Astrocyte of the cerebellum (primary cell): ENCODE measurements around the gene NELL2.

Source experiments
- DNase-seq: peaks from one replicate; pipeline ENCODE4 v3.0.0-alpha.2; 2011; ENCODE audit warnings: low read depth
- H3K4me3 ChIP-seq: 2 replicates; pipeline ENCODE4 v1.5.1; 2011; ENCODE audit warnings: mild to moderate bottlenecking, low read depth, low read length, moderate library complexity
- in situ Hi-C: cut with HindIII; loops from 2 replicates; pipeline ENCODE4 v1.10.0; 2017; ENCODE audit warnings: low sequenced_read_pairs
- TF ChIP-seq, protein P1 (sequence below): IDR thresholded peaks from 2 replicates; pipeline ENCODE4 v1.5.1; 2012; ENCODE audit warnings: low read length, low read depth, moderate library complexity, mild to moderate bottlenecking; ENCODE audit errors: missing control alignments

NELL2 gene

GRCh38 chr12:44851586-44851985 lies 24.5 kb downstream of the NELL2 start:
- TF ChIP-seq, protein P1, sequence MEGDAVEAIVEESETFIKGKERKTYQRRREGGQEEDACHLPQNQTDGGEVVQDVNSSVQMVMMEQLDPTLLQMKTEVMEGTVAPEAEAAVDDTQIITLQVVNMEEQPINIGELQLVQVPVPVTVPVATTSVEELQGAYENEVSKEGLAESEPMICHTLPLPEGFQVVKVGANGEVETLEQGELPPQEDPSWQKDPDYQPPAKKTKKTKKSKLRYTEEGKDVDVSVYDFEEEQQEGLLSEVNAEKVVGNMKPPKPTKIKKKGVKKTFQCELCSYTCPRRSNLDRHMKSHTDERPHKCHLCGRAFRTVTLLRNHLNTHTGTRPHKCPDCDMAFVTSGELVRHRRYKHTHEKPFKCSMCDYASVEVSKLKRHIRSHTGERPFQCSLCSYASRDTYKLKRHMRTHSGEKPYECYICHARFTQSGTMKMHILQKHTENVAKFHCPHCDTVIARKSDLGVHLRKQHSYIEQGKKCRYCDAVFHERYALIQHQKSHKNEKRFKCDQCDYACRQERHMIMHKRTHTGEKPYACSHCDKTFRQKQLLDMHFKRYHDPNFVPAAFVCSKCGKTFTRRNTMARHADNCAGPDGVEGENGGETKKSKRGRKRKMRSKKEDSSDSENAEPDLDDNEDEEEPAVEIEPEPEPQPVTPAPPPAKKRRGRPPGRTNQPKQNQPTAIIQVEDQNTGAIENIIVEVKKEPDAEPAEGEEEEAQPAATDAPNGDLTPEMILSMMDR = no peak
- DNase-seq = no peak
- H3K4me3 ChIP-seq = no peak overlapping the region
- in situ Hi-C loops = no loop called here

DNA sequence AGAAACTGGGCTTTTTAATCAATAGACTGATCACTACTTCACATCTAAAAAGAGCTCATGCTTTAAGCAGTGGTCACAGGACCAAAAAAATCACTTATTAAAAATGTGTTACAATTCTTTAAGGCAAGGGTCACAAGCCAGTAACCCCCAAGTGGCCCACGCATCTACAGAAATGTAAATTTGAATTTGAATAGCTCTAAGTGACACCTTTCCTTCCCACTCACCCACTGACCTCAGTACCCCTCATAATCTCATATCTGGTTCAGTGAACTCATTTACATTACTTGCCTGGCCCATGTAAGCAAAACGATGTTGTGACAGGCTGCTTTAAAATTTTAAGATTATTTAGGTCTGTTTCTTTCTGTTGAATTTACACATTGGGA lies 27.4 kb downstream of the NELL2 start:
- DNase-seq = no peak
- in situ Hi-C loops = no loop called here
- H3K4me3 ChIP-seq = no peak overlapping the region
- TF ChIP-seq, protein P1 = no peak

- TF ChIP-seq, protein P1 = no peak
- no peak for DNase-seq
- H3K4me3 ChIP-seq = no peak overlapping the region
- in situ Hi-C loops = no loop called here
These were observed 28.0 kb downstream of the NELL2 start for GRCh38 chr12:44847888-44848702.

DNA sequence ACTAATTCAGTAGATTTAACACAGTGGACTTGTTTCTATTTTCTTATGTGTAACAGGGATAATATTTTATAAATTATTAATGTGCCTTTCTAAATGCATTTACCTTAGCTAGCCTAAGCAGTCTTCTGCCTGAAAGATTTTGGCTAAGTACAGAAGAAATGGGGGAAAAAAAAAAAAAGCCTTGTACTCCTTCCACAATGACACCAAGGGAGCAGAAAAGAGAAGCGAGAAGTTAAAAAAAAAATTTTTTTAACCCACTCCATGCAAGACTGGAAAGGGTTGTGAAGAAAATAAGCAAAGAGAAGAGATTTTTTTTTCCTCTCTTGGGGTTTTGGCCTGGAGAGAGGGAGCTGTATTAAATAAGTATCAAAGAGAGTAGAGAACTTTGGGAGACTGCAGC lies 28.7 kb downstream of the NELL2 start:
- in situ Hi-C loops = no loop called here
- H3K4me3 ChIP-seq = no peak overlapping the region
- TF ChIP-seq, protein P1 = no peak
- no peak for DNase-seq

DNA sequence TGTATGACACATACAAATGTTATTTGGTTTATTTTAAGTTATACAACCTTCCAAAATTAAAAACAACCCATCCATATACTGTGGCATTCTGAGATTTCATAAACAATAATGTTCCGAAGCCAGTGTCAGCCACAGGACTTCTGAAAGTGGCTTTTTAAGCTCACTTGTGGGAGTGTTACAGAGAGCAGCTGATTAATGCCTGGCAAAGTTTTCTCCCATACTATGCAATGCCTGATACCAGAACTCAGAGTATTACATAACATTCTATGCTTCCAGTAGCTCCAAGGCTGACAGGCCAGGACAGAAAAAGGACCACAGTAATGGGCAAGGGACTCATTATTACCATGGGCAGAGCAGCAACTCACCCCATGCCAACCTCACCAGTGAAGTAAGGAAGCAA lies 29.3 kb downstream of the NELL2 start:
- TF ChIP-seq, protein P1 = no peak
- no peak overlapping the region for H3K4me3 ChIP-seq
- no peak for DNase-seq
- in situ Hi-C loops = no loop called here

- in situ Hi-C loops = no loop called here
- no peak for DNase-seq
- no peak overlapping the region for H3K4me3 ChIP-seq
- TF ChIP-seq, protein P1 = no peak
These were observed 33.4 kb downstream of the NELL2 start for GRCh38 chr12:44842669-44843068.

GRCh38 chr12:44839785-44840184 lies 36.3 kb downstream of the NELL2 start:
- no peak for DNase-seq
- TF ChIP-seq, protein P1 = no peak
- no peak overlapping the region for H3K4me3 ChIP-seq
- in situ Hi-C loops = no loop called here
